OCI-LY1 (cell line): Measurements from ENCODE around the gene RASSF9.

Experiments used
- CTCF ChIP-seq: fragments of 200-600 bp; sonication (generic), shearing (Covaris generic); IDR thresholded peaks from 2 replicates; pipeline ENCODE4 v1.5.1; 2017; ENCODE audit warnings: mild to moderate bottlenecking, antibody characterized with exemption, low read length, moderate library complexity, mixed read lengths
- EZH2 ChIP-seq: fragments of 200-600 bp; sonication (generic), shearing (Covaris generic); IDR thresholded peaks from 2 replicates; pipeline ENCODE4 v1.8.0; 2017; ENCODE audit warnings: borderline replicate concordance, mixed run types, mild to moderate bottlenecking, antibody characterized with exemption, low read length, moderate library complexity, mixed read lengths

GRCh38 chr12:85809500-85809899 is 26.7 kb downstream of the RASSF9 start:
- TF ChIP-seq CTCF = no peak
- no peak for TF ChIP-seq EZH2
